Measurements from ENCODE around the gene COBLL1.

The COBLL1 gene

DNA sequence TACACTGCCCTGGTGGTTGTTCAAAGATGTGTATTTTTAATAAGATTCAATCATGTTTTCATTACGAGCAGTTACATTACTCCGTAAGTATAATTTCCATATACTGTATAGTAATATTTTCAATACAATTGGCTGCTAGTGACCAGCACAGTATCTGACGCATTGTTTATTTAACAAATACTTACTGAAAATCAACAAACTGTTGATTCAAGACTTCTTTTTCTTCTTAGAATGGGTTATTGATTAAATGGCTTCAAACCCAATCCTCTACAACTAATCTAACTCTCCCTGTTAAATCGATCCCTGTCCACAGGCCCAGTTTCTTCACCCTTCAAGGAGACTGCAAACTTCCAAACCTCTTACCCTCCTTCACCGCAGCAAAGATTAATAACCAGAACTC, 18.5 kb downstream of the COBLL1 start:
- no peak overlapping the region for H3K4me3 ChIP-seq (ENCODE audit: low read depth, low read length)

DNA sequence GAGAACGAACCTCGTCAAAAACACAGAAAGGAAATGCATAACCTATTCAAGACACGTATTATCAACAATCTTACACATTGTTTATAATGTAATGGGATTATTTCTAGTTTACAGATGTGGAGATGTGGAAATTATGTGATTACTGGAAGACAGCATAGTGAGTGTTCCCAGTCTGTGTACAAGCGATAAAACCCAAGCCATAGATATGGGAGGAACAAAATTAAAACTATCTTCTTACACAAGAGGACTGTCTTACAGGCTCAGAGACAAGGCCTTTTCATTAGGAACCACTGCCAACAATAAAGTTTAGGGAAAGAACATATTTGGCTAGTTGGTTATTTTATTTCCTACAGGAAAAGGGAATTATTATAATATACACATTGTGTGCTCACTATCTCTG, 20.3 kb downstream of the COBLL1 start:
- TF ChIP-seq, protein P1, sequence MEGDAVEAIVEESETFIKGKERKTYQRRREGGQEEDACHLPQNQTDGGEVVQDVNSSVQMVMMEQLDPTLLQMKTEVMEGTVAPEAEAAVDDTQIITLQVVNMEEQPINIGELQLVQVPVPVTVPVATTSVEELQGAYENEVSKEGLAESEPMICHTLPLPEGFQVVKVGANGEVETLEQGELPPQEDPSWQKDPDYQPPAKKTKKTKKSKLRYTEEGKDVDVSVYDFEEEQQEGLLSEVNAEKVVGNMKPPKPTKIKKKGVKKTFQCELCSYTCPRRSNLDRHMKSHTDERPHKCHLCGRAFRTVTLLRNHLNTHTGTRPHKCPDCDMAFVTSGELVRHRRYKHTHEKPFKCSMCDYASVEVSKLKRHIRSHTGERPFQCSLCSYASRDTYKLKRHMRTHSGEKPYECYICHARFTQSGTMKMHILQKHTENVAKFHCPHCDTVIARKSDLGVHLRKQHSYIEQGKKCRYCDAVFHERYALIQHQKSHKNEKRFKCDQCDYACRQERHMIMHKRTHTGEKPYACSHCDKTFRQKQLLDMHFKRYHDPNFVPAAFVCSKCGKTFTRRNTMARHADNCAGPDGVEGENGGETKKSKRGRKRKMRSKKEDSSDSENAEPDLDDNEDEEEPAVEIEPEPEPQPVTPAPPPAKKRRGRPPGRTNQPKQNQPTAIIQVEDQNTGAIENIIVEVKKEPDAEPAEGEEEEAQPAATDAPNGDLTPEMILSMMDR (IDR thresholded peaks at IDR 0.05; ENCODE audit: insufficient read depth, low read depth, low read length, missing control alignments), result no peak
- DNase-seq (ENCODE audit: low read depth), result no peak
- H3K4me3 ChIP-seq (ENCODE audit: low read depth, low read length), result no peak overlapping the region

More for the DNA sequence above, 18.5 kb downstream of the COBLL1 start:
- TF ChIP-seq, protein P1 (IDR thresholded peaks at IDR 0.05; ENCODE audit: insufficient read depth, low read depth, low read length, missing control alignments), result no peak
- DNase-seq (ENCODE audit: low read depth), result no peak

DNA sequence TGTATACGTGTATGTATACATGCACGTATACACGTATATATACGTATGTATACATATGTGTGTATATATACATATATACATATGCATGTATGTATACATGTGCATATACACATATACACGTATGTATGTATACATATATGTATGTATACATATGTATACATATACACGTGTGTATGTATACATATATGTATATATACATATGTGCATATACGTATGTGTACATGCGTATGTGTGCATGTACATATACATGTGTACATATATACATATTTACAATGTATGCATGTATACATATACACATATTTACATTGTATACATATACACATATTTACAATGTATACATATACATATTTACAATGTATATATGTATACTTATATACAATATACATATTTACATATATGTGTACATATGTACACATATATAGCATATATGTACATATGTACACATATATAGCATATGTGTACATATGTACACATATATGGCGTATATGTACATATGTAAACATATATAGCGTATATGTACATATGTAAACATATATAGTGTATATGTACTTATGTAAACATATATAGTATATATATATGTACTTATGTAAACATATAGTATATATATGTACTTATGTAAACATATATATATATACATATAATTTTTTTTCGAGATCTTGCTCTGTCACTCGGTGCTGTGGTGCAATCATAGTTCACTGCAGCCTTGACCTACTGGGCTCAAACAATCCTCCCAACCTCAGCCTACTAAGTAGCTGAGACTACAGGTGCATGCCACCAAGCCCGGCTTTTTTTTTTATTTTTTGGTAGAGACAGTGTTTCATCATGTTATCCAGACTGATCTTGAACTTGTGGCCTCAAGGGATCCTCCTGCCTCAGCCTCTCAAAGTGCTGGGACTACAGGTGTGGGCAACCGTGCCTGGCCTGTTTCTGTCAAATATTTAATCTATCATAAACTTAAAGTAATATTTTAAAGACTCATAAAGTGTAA, 23.2 kb downstream of the COBLL1 start:
- DNase-seq (ENCODE audit: low read depth), result no peak
- TF ChIP-seq, protein P1 (IDR thresholded peaks at IDR 0.05; ENCODE audit: insufficient read depth, low read depth, low read length, missing control alignments), result no peak
- no peak overlapping the region for H3K4me3 ChIP-seq (ENCODE audit: low read depth, low read length)

DNA sequence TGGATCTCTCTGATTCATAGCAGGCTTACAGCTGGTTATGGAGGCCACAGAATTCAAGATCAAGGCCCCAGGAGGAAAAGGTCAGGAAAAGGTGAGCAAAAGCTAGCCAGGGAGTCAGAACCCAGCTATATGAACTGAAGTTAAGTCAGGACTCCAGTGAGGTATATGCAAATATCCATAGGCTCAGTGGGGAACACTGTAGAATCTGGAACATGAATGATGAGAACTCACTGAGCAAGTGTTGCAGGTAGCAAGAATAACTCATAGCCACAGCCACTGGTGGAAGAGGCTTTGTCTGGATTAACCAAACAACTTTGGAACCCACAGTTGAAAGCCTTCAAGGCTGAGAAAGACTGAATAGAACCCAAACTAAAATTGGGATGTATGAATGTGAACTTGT, 24.7 kb downstream of the COBLL1 start:
- no peak for DNase-seq (ENCODE audit: low read depth)
- no peak overlapping the region for H3K4me3 ChIP-seq (ENCODE audit: low read depth, low read length)
- TF ChIP-seq, protein P1 (IDR thresholded peaks at IDR 0.05; ENCODE audit: insufficient read depth, low read depth, low read length, missing control alignments), result no peak

DNA sequence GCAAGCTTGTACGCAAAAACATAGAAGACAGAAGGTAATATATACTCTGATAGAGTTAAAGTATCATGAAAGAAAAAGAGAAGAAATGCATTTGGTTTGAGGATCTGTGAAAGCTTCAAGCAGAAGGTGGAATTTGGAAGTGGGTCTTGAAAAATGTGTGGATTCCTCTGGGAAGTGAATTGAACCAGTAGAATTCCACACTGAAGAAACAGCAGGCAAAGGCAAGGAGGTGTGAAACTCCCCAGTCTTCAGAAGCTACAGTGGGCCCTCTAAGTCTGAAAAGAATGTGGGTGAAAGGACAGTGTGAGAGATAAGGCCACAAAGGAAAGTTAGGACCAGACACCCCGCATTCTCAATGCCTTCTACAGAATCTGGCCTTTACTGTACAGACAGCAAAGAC, 25.6 kb downstream of the COBLL1 start:
- no peak for DNase-seq (ENCODE audit: low read depth)
- H3K4me3 ChIP-seq (ENCODE audit: low read depth, low read length), result no peak overlapping the region
- TF ChIP-seq, protein P1 (IDR thresholded peaks at IDR 0.05; ENCODE audit: insufficient read depth, low read depth, low read length, missing control alignments), result no peak

DNA sequence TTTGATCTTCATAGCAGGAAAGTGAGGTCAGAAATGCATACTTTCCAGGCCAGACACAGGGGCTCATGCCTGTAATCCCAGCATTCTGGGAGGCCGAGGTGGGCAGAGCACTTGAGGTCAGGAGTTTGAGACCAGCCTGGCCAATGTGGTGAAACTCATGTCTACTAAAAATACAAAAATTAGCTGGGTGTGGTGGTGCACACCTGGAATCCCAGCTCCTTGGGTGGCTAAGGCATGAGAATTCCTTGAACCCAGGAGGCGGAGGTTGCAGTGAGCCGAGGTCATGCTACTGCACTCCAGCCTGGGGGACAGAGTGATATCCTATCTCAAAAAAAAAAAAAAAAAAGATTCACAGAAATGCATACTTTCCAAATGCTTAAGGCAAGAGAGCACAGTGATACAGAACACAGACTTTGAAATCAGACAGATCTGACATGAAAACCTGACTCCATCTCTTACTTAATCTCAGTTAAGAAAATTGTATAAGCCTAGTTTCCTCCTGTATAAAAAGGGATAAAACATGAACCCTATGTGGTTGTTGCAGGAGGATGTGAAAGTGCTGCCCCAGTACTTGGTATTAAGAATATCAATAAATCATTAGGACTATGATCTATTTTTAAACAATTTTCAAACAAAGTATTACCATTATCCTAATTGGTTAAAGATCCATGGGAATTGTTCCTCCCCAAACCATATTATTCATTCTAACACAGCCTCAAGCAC, 26.4 kb downstream of the COBLL1 start:
- DNase-seq (ENCODE audit: low read depth), result no peak
- TF ChIP-seq, protein P1 (IDR thresholded peaks at IDR 0.05; ENCODE audit: insufficient read depth, low read depth, low read length, missing control alignments), result no peak
- H3K4me3 ChIP-seq (ENCODE audit: low read depth, low read length), result no peak overlapping the region

All from GM12865 (cell line).